GM21526 (cell line): ENCODE results near the gene NLGN1.

Experiments used
- ATAC-seq: cut with Tn5 transposase; IDR thresholded peaks from one replicate; pipeline ENCODE4 v1.9.1; 2021; ENCODE audit warnings: moderate library complexity; ENCODE audit not compliant: unreplicated experiment, low FRiP score

NLGN1 gene

GRCh38 chr3:174303907-174304560 lies 906.5 kb downstream of the NLGN1 start:
- no peak for ATAC-seq

GRCh38 chr3:174308736-174309135 lies 911.2 kb downstream of the NLGN1 start:
- no peak for ATAC-seq

DNA sequence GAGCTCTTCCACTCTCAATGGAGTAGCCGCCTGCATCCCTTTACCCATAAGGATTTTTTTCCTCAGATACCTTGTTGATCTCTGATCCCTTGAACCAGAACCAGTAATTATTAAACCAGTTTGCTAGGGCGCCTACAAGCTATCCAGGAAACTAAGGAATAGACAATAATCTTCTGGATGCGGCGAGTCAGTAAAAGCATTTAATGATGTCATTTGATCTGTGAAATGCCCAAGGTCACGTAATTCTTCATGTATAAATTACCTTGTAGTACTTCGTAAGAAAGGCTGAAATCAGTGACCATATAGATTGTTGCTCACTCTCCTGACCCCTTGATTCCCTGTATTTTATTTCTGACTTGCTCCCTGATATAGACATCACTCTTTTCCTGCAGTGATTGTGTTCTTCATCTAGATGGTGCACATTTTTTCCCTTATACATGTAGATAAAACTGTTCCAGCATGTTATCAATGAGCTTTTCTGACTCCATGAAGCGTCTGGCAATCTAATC lies 913.0 kb downstream of the NLGN1 start:
- ATAC-seq = no peak

DNA sequence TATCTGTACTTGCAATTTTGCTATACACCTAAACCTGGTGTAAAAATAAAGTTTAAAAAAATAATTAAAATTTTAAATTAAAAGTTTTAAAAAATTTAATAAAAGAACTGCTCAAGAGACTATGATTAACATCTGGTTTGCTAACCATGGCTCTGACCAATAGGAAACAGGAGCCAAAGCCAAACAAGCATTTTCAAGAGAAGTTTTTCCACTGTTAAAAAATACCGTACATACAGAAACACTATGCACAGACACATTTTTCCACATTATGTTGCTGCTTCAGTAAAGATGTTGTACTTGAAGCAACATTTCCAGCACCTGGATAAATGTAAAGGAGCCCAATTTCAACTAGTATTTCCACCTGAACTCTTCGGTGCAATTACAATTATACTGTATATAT lies 917.7 kb downstream of the NLGN1 start:
- no peak for ATAC-seq

DNA sequence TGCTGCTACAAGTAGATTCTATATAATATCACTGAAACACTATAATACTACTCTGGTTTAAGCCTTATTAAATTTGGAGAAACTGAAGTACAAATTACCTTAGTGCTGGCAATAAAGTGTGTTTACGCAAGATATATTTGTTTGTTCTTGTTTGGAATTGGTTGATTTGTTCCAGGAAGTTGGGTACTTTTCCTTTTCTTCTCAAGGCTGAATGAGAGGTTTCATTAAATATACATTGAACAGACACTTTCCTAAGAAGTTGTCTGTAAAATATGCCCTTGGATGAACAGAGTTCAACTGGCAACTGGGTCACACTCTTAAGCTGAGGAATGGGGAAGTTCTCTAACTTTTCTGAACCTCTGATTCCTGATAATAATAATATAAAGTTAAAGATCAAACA lies 919.5 kb downstream of the NLGN1 start:
- ATAC-seq = no peak

DNA sequence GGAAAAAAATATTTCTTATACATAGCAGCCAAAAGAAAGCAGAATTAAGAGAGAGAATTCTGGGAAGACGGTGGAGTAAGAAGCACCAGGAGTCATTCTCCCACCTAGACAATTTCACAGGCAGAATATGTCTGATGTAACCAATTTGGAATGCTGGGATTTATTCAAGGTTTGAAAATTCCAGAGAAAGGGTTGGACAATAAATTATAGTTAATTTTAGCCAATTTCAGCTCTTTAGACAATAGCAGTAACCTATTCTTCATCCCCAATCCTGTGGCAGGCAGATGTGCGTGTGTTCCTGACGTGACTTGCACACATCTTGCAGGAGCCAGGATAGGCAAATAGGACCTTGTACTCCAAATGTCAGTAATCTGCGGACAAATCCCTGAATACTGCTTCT lies 920.6 kb downstream of the NLGN1 start:
- no peak for ATAC-seq

DNA sequence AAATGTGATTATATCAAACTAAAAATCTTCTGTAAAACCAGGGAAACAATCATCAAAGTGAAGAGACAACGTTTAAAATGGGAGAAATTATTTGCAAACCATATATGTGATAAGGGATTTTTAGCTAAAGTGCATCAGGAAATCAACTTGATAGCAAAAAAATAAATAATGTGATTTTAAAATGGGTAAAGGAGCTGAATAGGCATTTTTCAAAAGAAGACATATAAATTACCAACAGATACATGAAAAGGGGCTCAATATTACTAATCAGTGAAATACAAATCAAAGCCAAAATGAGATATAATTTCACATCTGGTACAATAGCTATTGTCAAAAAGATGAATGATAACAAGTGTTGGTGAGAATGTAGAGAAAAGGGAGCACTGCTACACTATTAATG lies 924.0 kb downstream of the NLGN1 start:
- ATAC-seq = no peak

- ATAC-seq = no peak
Observed at GRCh38 chr3:174322789-174323188, 925.2 kb downstream of the NLGN1 start.

DNA sequence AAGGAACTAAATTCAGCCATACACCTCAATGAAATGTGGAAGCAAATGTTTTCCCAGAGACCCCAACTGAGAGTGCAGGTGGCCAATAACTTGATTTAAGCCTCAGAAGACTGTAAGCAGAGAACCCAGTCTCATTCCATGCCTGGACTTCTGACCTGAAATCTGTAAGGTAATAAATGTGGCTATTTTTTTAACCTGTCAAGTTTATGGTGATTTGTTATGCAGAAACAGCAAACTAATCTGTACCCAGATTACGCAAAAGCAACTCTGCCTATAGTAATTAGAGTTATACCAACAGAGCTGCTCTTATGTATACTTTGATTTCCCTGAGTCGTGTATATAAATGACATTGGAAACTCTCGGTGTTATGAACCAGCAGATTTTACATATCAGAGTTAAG lies 927.6 kb downstream of the NLGN1 start:
- ATAC-seq = no peak

DNA sequence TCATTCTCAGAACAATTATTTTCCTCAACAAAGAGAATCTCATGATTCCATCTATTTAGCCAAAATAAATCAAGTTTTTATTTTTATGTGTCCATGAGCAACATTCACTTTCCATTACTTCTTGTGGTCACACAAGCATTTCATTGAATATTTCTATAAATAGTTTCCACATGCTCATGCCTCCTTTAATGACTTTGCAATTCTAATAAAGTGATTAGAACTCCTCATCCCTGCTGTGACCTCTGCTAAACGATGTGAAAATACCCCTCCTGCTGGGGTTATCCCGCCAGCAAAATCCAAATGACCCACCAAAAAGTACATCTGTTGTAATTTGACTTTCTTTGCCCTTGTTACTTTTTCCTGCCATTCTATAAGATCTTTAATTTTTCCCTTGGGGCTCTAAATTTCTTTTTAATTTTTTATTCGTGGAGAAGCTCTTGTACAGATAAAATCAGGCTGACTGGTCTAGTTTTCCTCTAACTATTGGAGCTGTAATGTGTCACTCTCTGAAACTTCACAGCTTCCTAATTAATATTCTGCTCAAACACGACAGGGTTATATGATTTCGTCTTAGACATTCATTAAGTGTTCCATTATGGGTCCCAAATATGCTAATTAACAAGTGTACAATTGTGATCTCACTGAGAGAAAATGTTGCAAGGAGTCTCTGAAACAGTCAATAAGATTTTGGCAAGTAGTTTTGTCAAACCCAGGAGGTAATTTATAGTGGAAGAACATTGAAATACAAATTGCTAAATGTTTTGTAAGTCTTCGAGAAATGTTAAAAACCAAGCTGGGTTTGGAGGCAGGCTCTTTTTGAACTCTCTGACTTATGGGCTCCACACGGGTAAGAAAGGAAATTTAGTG lies 928.5 kb downstream of the NLGN1 start:
- ATAC-seq = no peak

DNA sequence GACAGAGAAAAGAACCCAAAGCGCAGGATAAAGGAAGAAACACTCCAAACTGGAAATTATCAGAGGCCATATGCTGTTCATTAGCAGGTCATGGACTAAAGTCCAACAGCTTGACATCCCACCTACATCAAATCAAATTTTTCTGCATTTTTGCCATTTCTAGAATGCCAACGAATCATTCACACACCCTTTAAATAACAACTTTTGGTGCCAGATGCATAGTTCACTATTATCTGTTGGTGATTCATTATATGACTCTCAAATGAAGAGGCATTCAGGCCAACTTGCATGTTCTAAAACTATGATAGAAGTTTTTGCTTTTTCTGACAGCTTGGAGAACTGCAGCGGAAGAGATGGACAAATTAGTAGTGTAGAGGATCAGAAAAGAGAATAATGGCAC lies 931.8 kb downstream of the NLGN1 start:
- no peak for ATAC-seq

GRCh38 chr3:174330303-174330702 lies 932.8 kb downstream of the NLGN1 start:
- no peak for ATAC-seq

GRCh38 chr3:174331095-174331800 lies 933.7 kb downstream of the NLGN1 start:
- no peak for ATAC-seq

DNA sequence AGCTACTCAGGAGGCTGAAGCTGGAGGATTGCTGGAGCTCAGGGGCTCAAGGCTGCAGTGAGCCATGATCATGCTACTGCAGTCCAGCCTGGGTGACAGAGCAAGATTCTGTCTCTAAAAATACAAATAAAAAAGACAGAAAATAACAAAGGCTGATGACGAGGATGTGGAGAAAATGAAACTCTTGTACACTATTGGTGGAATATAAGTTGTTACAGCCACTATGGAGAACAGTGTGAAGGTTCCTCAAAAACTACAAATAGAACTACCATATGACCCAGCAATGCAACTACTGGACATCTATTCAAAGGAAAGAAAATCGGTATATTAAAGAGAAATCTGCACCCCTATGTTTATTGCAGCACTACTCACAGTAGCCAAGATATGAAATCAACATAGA lies 934.8 kb downstream of the NLGN1 start:
- no peak for ATAC-seq

- no peak for ATAC-seq
Observed at GRCh38 chr3:174333640-174334039, 936.1 kb downstream of the NLGN1 start.

GRCh38 chr3:174334111-174334510 lies 936.6 kb downstream of the NLGN1 start:
- ATAC-seq = no peak

DNA sequence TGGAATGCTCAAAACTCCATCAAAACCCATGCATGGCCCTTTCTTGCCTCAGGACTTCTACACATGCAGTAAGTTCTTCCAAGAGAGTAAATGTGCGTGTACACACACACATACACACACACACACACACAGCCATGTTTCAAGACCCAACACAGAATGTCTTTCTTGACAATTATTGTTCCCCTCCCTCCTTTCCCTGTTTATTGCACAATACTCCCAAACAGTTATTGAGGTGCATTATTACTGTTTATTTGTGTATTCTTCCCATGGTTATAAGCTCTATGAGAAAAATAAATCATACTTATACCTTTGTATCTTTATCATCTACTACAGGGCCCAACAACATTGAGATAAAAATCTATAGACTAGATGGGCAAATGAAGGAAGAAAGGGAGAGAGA lies 937.8 kb downstream of the NLGN1 start:
- ATAC-seq = no peak

- ATAC-seq = no peak
Observed at GRCh38 chr3:174335910-174336309, 938.4 kb downstream of the NLGN1 start.
